Progenitor cell of endocrine pancreas (in vitro differentiated cells): ENCODE results near the gene LHX2. TPM values are rescaled to one million over a fixed set of nuclear protein-coding genes. Genes with fewer than 3 reads are reported as not detected.
A peak's percentile ranks its signal among the peaks of the same experiment; 100 is the strongest.

Experiments
- DNase-seq: peaks from one replicate; pipeline ENCODE4 v3.0.0; 2021; ENCODE audit warnings: low spot score; ENCODE audit not compliant: unreplicated experiment
- H3K27ac Mint-ChIP-seq: 2 replicates; pipeline ENCODE4 v1.8.0; 2021; ENCODE audit warnings: mild to moderate bottlenecking, moderate library complexity, mixed read lengths
- H3K27me3 Mint-ChIP-seq: 2 replicates; pipeline ENCODE4 v1.8.0; 2021; ENCODE audit warnings: mixed read lengths
- H3K36me3 Mint-ChIP-seq: 2 replicates; pipeline ENCODE4 v1.8.0; 2022; ENCODE audit warnings: mixed read lengths; ENCODE audit not compliant: insufficient read depth
- H3K4me1 Mint-ChIP-seq: 2 replicates; pipeline ENCODE4 v1.8.0; 2021; ENCODE audit warnings: low read depth, mixed read lengths
- H3K4me3 Mint-ChIP-seq: 2 replicates; pipeline ENCODE4 v1.8.0; 2021; ENCODE audit warnings: low read depth, mild to moderate bottlenecking, moderate library complexity, mixed read lengths
- H3K9me3 Mint-ChIP-seq: 2 replicates; pipeline ENCODE4 v1.8.0; 2021; ENCODE audit warnings: low read depth, mixed read lengths
- CTCF ChIP-seq: fragments of 200-600 bp; sonication (generic); IDR thresholded peaks from one replicate; pipeline ENCODE4 v1.5.0; 2021; ENCODE audit warnings: antibody characterized with exemption, mild to moderate bottlenecking; ENCODE audit not compliant: unreplicated experiment
- total RNA-seq: library from RNA; stranded (reverse); gene quantifications from 2 replicates; pipeline ENCODE4 v1.2.1, GENCODE V29; 2021

The LHX2 gene
- total RNA-seq, 1 donor from 2014 or later = not detected

GRCh38 chr9:124012368-124013301, 1.1 kb downstream of the LHX2 start:
- TF ChIP-seq CTCF = no peak
- H3K4me1 Mint-ChIP-seq = peaks cover 10% of the 10 kb centered on the region

GRCh38 chr9:124013309-124014210, 2.0 kb downstream of the LHX2 start:
- Mint-ChIP-seq H3K36me3 (no peaks in the 10 kb centered on the region), H3K27ac (no peak overlapping the region), H3K27me3 (peaks cover 75% of the 10 kb centered on the region), H3K4me1 (peaks cover 9% of the 10 kb centered on the region), H3K9me3 (no peaks in the 10 kb centered on the region), H3K4me3 (no peak overlapping the region)
- TF ChIP-seq CTCF = peak; percentile 15
- DNase-seq = no peak

More at GRCh38 chr9:124012368-124013301, 1.1 kb downstream of the LHX2 start:
- no peak overlapping the region for H3K27ac Mint-ChIP-seq
- H3K27me3 Mint-ChIP-seq = peaks cover 77% of the 10 kb centered on the region
- H3K36me3 Mint-ChIP-seq = no peaks in the 10 kb centered on the region
- no peaks in the 10 kb centered on the region for H3K9me3 Mint-ChIP-seq
- no peak overlapping the region for H3K4me3 Mint-ChIP-seq
- no peak for DNase-seq

- TF ChIP-seq CTCF = no peak
- no peak for DNase-seq
Measured at GRCh38 chr9:124014211-124014955, 2.8 kb downstream of the LHX2 start.

GRCh38 chr9:124014956-124015660, 3.5 kb downstream of the LHX2 start:
- Mint-ChIP-seq H3K4me1 (peaks cover 5% of the 10 kb centered on the region), H3K9me3 (no peaks in the 10 kb centered on the region), H3K27ac (no peak overlapping the region), H3K27me3 (peaks cover 76% of the 10 kb centered on the region), H3K36me3 (no peaks in the 10 kb centered on the region), H3K4me3 (no peak overlapping the region)
- DNase-seq = no peak
- no peak for TF ChIP-seq CTCF

More at GRCh38 chr9:124014211-124014955, 2.8 kb downstream of the LHX2 start:
- no peak overlapping the region for H3K27ac Mint-ChIP-seq
- peaks cover 7% of the 10 kb centered on the region for H3K4me1 Mint-ChIP-seq
- H3K36me3 Mint-ChIP-seq = no peaks in the 10 kb centered on the region
- no peaks in the 10 kb centered on the region for H3K9me3 Mint-ChIP-seq
- no peak overlapping the region for H3K4me3 Mint-ChIP-seq
- peaks cover 76% of the 10 kb centered on the region for H3K27me3 Mint-ChIP-seq
